Measurements from ENCODE around the gene ZNF264. TPM values are rescaled to one million over a fixed set of nuclear protein-coding genes. Genes with fewer than 3 reads are reported as not detected.
"Not testable (repeated sequence)": the region's sequence is repeated elsewhere in the genome, so short reads cannot be mapped to it uniquely, and the experiment has no call there.

The ZNF264 gene
- total RNA-seq, 4 donors from 2014 or later = 48.5 to 84.9 (median 57.8) TPM

DNA sequence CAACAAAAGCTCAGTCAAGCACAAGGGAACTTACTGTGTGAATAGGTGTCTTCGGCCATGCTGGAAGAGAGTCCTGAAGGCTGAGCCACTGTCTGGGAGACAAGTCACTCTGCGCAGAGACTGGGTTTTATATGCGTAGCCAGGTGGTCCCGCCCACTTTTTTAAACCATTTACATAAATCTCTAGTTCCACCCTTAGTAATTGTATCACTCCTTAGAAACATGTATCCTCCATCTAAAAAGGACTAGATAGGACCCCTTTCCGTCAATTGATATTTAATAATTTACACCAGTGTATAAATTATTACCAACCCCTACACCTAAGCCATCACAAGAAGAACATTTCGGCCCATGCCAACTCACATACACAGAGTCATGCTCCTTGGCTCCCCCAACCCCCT, 23.9 kb upstream of the ZNF264 start, which contains the start of gene DUXA:
DUXA (minus strand) TSS at position 101 of the 400 bp plus-strand sequence; CDS start at position 59, 42 bp downstream.
- intact Hi-C loops (cut with DNase I; ENCODE audit: low total_unique reads) = no loop called here
- TF ChIP-seq POLR2A (IDR thresholded peaks at IDR 0.05) = no peak
- TF ChIP-seq, protein P1, sequence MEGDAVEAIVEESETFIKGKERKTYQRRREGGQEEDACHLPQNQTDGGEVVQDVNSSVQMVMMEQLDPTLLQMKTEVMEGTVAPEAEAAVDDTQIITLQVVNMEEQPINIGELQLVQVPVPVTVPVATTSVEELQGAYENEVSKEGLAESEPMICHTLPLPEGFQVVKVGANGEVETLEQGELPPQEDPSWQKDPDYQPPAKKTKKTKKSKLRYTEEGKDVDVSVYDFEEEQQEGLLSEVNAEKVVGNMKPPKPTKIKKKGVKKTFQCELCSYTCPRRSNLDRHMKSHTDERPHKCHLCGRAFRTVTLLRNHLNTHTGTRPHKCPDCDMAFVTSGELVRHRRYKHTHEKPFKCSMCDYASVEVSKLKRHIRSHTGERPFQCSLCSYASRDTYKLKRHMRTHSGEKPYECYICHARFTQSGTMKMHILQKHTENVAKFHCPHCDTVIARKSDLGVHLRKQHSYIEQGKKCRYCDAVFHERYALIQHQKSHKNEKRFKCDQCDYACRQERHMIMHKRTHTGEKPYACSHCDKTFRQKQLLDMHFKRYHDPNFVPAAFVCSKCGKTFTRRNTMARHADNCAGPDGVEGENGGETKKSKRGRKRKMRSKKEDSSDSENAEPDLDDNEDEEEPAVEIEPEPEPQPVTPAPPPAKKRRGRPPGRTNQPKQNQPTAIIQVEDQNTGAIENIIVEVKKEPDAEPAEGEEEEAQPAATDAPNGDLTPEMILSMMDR (IDR thresholded peaks at IDR 0.05) = no peak
- WGBS, 2 donors = 78 to 88% methylated on average over 6 of the region's 6 CpGs

GRCh38 chr19:57171551-57172081, 19.7 kb upstream of the ZNF264 start:
- H3K4me3 ChIP-seq (ENCODE audit: low read depth, poor library complexity, severe bottlenecking) = no peak overlapping the region
- 6 to 8% methylated on average over 8 to 9 of the region's 42 CpGs for WGBS, 2 donors
- TF ChIP-seq, protein P1 (IDR thresholded peaks at IDR 0.05) = no peak
- no peak for TF ChIP-seq POLR2A (IDR thresholded peaks at IDR 0.05)
- peak in 1 of 2 donors; percentile 19 for DNase-seq (ENCODE audit: low spot score in 2 of 2)
- intact Hi-C loops (cut with DNase I; ENCODE audit: low total_unique reads) = no loop called here

More for the DNA sequence above, 23.9 kb upstream of the ZNF264 start, which contains the start of gene DUXA:
- H3K4me3 ChIP-seq (ENCODE audit: low read depth, poor library complexity, severe bottlenecking) = no peak within 1 kb of the TSS
- no peak for DNase-seq (ENCODE audit: low spot score in 2 of 2)

DNA sequence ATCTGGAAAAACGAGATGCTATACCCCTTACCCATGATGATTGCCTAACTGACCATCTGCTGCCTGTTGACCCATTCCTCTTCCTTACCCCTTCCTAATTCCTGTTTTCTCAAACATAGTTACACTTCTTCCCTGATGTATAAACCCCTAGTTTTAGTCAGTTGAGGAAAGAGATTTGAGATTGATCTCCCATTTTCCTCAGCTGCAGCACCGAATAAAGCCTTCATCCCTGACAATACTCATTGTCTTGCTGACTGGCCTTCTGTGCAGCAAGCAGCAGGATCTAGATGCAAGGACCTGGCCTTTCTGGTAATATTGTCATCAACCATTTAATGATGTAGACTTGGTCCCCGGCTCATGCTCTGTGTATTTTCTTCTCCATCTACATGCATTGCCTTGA, 999 bp upstream of the ZNF264 start:
- no peak for DNase-seq (ENCODE audit: low spot score in 2 of 2)
- 83 to 91% methylated on average over 3 of the region's 3 CpGs for WGBS, 2 donors
- intact Hi-C loops (cut with DNase I; ENCODE audit: low total_unique reads) = no loop called here
- H3K4me3 ChIP-seq (ENCODE audit: low read depth, poor library complexity, severe bottlenecking) = no peak overlapping the region
- no peak for TF ChIP-seq POLR2A (IDR thresholded peaks at IDR 0.05)
- TF ChIP-seq, protein P1 (IDR thresholded peaks at IDR 0.05) = no peak

DNA sequence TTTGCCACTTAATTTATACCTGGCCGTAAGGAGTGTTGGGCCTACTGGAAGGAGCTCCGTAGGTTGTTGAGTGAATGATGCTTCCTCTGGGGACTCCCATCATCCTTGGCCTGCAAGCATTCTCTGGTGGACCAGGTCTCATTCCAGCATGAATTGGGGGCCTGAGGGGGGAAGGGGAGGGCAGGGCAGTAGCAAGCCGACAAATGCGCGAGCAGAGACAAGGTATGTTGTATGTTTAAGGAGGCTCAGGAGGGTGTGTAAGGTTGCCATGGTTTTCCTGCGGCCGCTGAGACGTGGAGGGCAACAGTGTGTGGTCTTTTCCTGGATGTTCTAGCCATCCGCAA, 749 bp downstream of the ZNF264 start:
- DNase-seq (ENCODE audit: low spot score in 2 of 2) = no peak
- intact Hi-C loops (cut with DNase I; ENCODE audit: low total_unique reads) = no loop called here
- H3K4me3 ChIP-seq (ENCODE audit: low read depth, poor library complexity, severe bottlenecking) = peak overlapping the region; percentile 87
- 0 to 7% methylated on average over 9 of the region's 9 CpGs for WGBS, 2 donors
- TF ChIP-seq POLR2A (IDR thresholded peaks at IDR 0.05) = no peak
- TF ChIP-seq, protein P1 (IDR thresholded peaks at IDR 0.05) = no peak

GRCh38 chr19:57192993-57193392, 1.7 kb downstream of the ZNF264 start:
- 75 to 78% methylated on average over 5 of the region's 5 CpGs for WGBS, 2 donors
- no peak overlapping the region for H3K4me3 ChIP-seq (ENCODE audit: low read depth, poor library complexity, severe bottlenecking)
- TF ChIP-seq, protein P1 (IDR thresholded peaks at IDR 0.05) = no peak
- TF ChIP-seq POLR2A (IDR thresholded peaks at IDR 0.05) = no peak
- no peak for DNase-seq (ENCODE audit: low spot score in 2 of 2)
- intact Hi-C loops (cut with DNase I; ENCODE audit: low total_unique reads) = no loop called here

DNA sequence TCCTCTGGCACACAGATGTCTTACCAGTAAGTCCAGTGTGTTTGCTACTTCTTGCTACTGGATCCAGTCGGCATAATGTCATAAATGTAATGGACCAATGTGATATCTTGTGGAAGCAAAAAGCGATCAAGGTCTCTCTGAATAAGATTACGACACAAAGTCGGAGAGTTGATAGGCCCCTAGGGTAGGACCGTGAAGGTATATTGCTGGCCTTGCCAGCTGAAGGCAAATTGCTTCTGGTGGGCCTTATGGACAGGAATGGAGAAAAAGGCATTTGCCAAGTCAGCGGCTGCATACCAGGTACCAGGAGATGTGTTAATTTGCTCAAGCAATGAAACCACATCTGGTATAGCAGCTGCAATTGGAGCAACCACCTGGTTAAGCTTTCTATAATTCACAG, 6.6 kb downstream of the ZNF264 start:
- WGBS, 2 donors = 94 to 97% methylated on average over 6 of the region's 6 CpGs
- DNase-seq (ENCODE audit: low spot score in 2 of 2); intact Hi-C loops (cut with DNase I; ENCODE audit: low total_unique reads); H3K4me3 ChIP-seq (ENCODE audit: low read depth, poor library complexity, severe bottlenecking): not testable (repeated sequence)

All from lower leg skin (tissue), 4 donors.